ENCODE data around the gene TGM3. TPM values are rescaled to one million over a fixed set of nuclear protein-coding genes. Genes with fewer than 3 reads are reported as not detected.
A peak's percentile ranks its signal among the peaks of the same experiment; 100 is the strongest.

Gene TGM3
- total RNA-seq, 4 donors from 2014 or later = not detected

DNA sequence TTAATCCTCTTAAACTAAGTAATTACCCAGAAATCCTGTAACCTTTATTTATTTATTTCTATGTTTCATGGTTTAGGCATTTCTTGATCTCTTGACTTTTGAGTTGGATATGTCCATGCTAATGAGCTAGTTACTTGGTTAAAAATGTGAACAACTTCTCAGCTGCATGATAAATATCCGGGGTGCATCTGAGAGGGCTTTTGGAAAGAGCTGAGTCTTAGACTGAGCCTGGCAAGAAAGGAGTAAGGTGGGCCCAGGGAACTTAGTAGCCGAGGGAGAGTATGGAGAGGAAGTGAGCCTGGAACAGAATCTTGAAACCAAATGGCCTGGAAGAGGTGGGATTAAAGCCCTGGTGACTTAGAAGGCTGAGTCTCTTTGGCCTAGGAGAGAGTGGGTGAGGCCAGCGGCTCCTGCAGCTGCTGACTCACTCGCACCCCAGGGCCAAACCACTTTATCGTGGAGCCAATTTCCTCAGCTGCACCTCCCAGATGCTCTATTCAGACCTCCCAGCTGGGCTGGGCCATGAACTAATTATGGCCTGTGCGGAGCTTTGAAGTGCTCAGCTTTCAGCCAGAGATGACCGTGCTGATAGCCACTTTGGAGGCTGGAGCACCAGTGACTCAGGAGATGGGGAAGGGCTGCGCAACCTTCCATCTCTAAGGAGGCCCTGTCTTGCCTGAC, 19.1 kb downstream of the TGM3 start:
- ATAC-seq (ENCODE audit: low FRiP score) (peak; percentile 32), DNase-seq (ENCODE audit: low spot score) (no peak)

DNA sequence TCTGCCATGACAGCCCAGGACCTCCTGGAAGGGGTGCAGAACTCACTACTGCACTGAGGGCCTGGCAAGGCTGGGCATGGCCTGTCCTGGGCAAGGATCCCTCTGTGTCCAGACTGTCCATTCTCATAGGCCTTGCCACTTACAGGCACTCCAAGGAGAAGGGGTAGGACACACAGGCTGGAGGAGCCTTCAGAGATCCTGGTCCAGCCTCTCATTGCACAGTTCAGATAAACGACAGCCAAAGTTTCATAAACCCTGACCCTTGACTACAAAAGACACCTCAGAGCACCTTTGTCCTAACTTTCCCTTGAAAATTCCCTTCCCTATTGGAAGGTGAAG, 19.6 kb downstream of the TGM3 start:
- ATAC-seq (ENCODE audit: low FRiP score) (no peak), DNase-seq (ENCODE audit: low spot score) (no peak)
- TF ChIP-seq, protein P1, sequence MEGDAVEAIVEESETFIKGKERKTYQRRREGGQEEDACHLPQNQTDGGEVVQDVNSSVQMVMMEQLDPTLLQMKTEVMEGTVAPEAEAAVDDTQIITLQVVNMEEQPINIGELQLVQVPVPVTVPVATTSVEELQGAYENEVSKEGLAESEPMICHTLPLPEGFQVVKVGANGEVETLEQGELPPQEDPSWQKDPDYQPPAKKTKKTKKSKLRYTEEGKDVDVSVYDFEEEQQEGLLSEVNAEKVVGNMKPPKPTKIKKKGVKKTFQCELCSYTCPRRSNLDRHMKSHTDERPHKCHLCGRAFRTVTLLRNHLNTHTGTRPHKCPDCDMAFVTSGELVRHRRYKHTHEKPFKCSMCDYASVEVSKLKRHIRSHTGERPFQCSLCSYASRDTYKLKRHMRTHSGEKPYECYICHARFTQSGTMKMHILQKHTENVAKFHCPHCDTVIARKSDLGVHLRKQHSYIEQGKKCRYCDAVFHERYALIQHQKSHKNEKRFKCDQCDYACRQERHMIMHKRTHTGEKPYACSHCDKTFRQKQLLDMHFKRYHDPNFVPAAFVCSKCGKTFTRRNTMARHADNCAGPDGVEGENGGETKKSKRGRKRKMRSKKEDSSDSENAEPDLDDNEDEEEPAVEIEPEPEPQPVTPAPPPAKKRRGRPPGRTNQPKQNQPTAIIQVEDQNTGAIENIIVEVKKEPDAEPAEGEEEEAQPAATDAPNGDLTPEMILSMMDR (IDR thresholded peaks at IDR 0.05) = no peak

More for the DNA sequence above, 19.1 kb downstream of the TGM3 start:
- TF ChIP-seq, protein P1 (IDR thresholded peaks at IDR 0.05) = no peak

DNA sequence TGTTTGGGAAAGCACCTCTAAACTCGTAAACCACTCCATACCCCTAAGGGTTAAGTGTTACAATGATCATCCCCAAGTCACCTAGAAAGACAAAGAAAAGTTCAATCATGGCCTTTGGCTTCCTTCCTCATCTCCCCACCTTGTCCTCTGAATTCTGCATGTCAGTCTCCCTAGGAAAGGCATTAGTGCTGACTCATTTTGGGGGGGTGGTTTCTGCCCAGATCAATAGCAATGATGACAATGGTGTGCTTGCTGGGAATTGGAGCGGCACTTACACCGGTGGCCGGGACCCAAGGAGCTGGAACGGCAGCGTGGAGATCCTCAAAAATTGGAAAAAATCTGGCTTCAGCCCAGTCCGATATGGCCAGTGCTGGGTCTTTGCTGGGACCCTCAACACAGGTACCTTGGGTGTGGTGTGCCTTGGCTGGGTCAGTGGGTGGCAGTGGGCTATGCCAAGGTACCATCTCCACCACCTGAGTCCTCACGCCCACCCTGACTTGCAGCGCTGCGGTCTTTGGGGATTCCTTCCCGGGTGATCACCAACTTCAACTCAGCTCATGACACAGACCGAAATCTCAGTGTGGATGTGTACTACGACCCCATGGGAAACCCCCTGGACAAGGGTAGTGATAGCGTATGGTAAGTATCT, 21.2 kb downstream of the TGM3 start:
- ATAC-seq (ENCODE audit: low FRiP score) (no peak), DNase-seq (ENCODE audit: low spot score) (no peak)
- TF ChIP-seq, protein P1 (IDR thresholded peaks at IDR 0.05) = no peak

DNA sequence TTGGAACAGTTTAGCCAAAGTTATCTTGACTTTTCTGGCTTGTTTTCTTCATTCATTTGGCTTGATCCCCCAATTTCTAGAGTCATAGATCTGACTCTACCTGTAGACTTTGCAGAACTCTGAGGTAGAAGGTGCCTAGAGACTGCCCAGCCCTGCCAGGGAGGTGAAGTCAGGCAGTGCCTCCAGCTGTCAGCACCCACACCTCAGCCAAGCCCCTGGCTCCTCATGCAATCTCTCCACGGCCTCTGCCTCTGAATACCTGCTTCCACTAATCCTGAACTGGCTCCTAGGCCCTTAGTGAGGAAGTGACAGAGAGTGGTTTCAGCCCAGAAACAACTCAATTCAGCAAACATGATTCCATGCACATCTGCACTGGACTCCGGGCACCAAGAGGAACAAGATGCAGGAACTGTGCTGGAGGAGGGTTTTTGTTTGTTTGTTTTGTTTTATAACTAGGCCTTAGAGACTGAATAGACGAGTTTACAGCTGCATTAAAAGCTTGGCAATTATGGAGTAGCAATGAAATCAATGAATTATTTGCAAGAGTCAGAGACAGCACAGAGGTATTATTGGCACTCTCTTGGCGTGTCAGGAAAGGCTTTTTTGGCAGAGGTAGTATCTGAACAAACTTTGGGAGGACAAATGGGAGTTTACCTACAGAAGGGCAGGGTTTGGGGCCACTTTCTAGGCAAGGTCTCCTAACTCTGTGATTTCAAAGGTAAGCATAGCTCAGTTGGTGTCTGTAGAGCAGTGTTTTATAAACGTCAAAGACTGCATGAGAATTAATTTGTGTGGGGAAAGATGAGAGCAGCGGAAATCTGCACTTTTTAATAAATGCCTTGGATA, 25.2 kb downstream of the TGM3 start:
- DNase-seq (ENCODE audit: low spot score) = no peak
- no peak for ATAC-seq (ENCODE audit: low FRiP score)
- TF ChIP-seq, protein P1 (IDR thresholded peaks at IDR 0.05) = no peak

DNA sequence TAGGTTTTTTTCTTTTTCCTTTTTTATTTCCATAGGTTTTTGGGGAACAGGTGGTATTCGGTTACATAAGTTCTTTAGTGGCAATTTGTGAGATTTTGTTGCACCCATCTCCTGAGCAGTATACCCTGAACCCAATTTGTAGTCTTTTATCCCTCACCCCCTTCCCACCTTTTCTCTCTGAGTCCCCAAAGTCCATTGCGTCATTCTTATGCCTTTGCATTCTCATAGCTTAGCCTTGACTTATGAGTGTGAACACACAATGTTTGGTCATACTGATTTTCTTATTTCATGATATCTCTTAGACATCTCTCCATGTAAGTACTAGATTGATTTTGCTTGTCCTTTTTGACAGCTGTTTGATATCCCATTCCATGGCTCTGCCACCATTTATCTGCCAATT, 27.2 kb downstream of the TGM3 start:
- DNase-seq (ENCODE audit: low spot score) = no peak
- TF ChIP-seq, protein P1 (IDR thresholded peaks at IDR 0.05) = no peak
- no peak for ATAC-seq (ENCODE audit: low FRiP score)

DNA sequence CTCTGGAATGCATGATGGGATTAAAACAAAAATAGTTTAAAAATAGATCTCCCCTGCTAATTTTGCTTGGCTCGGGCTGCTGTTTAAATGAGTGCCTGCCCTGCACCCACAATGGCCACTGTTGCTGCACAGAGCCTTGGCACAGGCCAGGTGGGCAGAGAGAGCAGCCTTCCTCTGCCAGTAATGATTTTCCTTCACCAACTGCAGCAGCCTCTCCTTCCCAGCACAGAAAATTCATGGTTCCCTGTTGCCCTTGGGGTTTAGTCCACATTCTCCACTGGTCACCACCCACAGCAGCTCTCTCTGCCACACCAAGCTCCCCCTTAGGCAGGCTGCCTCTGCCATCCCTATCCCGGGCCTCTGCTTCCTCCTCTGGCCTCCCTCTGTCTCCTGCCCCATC, 30.2 kb downstream of the TGM3 start:
- no peak for DNase-seq (ENCODE audit: low spot score)
- TF ChIP-seq, protein P1 (IDR thresholded peaks at IDR 0.05) = no peak

More for the DNA sequence above, 30.2 kb downstream of the TGM3 start:
- no peak for ATAC-seq (ENCODE audit: low FRiP score)
